Right lobe of liver (tissue), 4 donors: Measurements from ENCODE around the gene TNFRSF12A.

ENCODE experiments used
- POLR2A ChIP-seq: fragments of 450-650 bp; IDR thresholded peaks from one replicate; pipeline ENCODE4 v1.6.1; 2017; ENCODE audit warnings: antibody characterized with exemption, mild to moderate bottlenecking
- TF ChIP-seq, protein P1 (sequence below), 4 donors: fragments of 200-600 bp in 3 of 4; fragments of 450-650 bp in 1 of 4; IDR thresholded peaks; one replicate each; pipeline versions ENCODE4 v1.5.1 to v1.8.0; 2016 to 2022; ENCODE audit warnings: antibody characterized with exemption in 4 of 4, mild to moderate bottlenecking in 2 of 4
- donor health status: DM: no; HTN: no; CAD: no.
- donor health status: DM: no; HTN: no; CAD: no.
- donor health status: DM: no; HTN: yes; CAD: no.

DNA sequence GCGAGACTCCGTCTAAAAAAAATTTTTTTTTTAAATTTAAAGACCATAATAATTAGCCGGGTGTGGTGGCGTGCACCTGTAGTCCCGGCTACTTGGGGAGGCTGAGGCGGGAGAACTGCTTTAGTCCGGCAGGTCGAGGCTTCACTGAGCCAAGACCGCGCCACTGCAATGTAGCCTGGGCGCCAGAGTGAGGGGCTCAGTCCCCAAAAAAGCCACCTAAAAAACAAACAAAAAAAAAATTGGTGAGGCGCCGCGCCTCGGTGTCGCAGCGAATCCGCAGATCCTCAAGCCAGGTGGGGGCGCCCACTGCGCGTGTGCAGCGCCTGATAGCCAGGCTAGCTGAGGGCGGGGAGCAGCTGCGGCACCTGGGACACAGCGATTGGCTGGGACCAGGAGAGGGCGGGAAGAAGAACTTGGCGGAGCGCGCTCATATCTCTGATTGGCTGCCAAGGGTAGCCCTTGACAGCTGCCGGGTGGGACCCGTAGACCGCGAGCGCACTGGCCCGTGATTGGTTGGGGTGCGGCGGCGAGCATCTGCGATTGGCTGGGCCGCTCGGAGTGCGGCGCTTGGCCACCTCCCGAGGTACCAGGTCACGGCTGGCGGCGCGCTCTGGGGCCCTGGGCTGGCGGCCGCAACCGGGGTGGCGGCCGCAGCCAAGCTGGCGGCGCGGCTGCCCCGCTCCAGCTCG is 16.4 kb upstream of the TNFRSF12A start:
- TF ChIP-seq, protein P1, sequence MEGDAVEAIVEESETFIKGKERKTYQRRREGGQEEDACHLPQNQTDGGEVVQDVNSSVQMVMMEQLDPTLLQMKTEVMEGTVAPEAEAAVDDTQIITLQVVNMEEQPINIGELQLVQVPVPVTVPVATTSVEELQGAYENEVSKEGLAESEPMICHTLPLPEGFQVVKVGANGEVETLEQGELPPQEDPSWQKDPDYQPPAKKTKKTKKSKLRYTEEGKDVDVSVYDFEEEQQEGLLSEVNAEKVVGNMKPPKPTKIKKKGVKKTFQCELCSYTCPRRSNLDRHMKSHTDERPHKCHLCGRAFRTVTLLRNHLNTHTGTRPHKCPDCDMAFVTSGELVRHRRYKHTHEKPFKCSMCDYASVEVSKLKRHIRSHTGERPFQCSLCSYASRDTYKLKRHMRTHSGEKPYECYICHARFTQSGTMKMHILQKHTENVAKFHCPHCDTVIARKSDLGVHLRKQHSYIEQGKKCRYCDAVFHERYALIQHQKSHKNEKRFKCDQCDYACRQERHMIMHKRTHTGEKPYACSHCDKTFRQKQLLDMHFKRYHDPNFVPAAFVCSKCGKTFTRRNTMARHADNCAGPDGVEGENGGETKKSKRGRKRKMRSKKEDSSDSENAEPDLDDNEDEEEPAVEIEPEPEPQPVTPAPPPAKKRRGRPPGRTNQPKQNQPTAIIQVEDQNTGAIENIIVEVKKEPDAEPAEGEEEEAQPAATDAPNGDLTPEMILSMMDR (IDR thresholded peaks at IDR 0.05): peak; percentile 46 to 78 (median 58)
- peak; percentile 81 for TF ChIP-seq POLR2A
